NCI-H1105 (cell line): ENCODE measurements around the gene KRIT1.
"Not testable (repeated sequence)": the region's sequence is repeated elsewhere in the genome, so short reads cannot be mapped to it uniquely, and the experiment has no call there.

ENCODE experiments used
- DNase-seq: peaks from one replicate; lab custom pipeline; 2025; lab: John Stamatoyannopoulos, UW

KRIT1 gene

DNA sequence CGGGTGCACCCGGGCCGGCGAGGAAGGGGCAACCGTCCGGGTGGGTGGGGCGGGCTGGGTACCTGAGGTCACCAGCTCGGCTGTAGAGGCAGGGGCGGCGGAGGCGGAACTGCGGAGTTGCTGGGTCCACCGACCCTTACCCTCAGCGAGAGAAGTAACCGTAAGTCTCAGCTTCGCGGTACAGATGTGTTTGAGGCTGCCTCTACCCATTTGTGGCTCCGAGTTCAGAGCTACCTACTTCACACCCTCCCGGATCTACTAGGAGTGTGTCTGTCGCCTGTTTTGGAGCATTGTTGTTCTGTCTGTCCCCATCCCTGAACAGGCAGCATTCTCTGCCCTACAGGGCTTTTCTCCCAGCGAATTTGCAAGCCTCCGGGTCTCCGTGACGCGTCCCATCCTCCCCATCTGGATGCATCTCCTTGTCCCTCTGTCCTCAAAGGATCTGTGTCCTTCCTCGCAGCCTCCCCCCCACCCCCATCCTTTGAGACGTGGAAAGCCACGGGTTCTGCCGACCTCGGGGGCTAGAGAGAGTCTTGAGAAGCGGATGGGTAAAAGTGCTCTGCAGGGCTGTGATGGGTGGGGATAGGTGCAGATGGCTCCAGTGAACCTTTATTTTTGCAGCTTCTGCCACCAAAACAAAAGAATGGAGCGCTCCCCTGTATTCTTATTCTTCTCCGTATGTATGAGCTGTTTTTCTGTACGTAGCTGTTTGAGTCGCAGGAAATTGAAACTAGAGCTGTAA, 817 bp upstream of the KRIT1 start:
- peak; percentile 25 for DNase-seq

- DNase-seq, result no peak
These were observed 767 bp downstream of the KRIT1 start for GRCh38 chr7:92244808-92245486.

DNA sequence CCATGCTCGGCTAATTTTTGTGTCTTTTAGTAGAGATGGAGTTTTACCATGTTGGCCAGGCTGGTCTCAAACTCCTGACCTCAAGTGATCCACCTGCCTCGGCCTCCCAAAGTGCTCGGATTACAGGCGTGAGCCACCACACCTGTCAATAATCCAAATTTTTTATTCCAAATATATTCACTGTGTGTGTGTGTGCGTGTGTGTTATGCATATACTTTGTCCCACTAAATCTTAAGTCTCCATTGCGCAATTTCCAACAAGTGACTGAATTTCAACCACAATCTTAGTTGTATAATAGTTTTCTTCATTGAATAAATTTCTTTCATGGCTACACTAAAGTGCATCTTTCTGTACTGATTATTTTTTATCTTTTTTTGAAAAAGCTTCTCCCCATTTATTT, 2.7 kb downstream of the KRIT1 start:
- DNase-seq, result no peak

DNA sequence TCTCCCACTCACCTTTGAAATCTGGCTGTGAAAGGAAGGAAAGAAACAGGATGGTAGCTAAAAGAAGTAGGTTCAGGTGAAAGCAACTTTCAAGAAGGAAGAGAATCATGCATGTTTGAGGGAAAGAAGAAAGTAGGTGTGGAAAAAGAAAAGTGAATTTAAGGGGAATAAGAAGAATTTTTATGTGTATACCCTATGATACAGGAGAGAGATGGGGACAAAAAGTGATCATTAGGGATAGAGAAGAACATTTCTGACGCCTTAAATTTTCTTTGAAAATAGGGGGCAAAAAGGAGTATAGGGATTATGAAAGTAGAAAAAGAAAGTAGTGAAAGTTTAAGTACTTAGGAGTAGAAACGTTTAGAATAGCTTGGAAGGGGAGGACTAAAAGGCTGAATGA, 15.2 kb downstream of the KRIT1 start:
- DNase-seq, result no peak

DNA sequence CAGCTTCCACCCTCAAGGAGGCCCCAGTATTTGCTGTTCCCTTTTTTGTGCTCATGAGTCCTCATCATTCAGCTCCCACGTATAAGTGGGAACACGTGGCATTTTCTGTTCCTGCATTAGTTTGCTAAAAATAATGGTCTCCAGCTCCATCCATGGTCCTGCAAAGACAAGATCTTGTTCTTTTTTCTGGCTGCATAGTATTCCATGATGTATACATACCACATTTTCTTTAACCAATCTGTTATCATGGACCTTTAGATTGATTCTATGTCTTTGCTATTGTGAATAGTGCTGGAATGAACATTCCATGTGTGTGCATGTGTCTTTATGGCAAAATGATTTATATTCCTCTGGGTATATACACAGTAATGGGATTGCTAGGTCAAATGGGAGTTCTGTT, 17.0 kb downstream of the KRIT1 start:
- DNase-seq, result no peak

DNA sequence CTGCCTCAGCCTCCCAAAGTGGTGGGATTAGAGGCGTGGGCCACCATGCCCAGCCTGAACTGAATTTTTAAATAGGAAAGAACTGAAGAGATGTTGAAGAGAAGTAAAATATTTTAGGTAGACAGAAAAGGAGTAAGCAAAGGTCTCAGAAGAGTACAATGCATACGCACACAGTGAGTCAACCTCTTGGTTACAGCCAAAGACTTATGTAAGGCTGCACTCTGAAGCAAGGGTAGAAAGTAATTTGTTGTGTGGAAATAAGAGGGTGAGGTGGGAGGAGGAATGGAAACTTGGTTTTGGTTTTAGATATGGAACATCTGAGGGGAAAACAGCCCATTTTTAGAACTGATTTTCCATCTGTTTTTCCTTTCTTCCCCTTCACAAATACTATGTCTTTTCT, 17.6 kb downstream of the KRIT1 start:
- no peak for DNase-seq

- no peak for DNase-seq
These were observed 18.7 kb downstream of the KRIT1 start for GRCh38 chr7:92226981-92227380.

- no peak for DNase-seq
These were observed 23.9 kb downstream of the KRIT1 start for GRCh38 chr7:92221766-92222165.

DNA sequence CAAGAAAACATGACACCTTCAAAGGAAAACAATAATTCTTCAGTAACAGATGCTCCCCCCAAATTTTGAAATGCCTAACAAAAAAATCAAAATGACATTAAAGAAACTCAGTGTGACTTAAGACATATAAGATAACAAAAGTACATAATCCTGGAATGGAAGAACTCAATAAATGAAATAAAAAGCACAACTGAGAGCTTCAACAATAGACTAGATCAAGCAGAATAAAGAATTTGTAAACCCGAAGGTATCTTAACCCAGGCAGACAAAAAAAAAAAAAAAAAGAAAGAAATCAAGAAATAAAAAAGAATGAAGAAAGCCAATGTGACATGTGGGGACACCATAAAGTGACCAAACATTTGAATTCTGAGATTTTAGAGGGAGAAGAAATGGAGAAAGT, 39.0 kb downstream of the KRIT1 start:
- no peak for DNase-seq

DNA sequence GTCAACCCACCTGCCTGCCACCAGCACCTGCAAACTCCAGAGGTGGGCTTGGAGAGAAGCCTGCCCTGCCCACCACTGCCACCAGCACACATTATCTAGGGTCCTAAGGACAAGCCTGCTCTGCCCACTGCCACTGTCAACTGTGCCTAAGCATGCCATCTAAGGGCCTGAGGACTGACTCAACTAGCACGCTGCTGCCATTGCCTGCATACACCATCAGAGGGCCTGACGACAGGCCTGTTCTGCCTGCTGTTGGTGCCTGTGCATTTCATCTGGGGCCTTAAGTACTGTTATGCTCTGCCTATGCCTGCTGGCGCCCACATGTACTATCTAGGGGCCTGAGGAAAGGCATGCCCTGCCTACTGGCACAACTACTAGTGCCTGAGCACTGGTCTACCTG, 39.7 kb downstream of the KRIT1 start:
- DNase-seq, result no peak

- no peak for DNase-seq
These were observed 44.9 kb downstream of the KRIT1 start for GRCh38 chr7:92200791-92201190.

- no peak for DNase-seq
These were observed 53.4 kb downstream of the KRIT1 start for GRCh38 chr7:92192326-92192725.

GRCh38 chr7:92189246-92189645, 56.5 kb downstream of the KRIT1 start:
- DNase-seq, result not testable (repeated sequence)

DNA sequence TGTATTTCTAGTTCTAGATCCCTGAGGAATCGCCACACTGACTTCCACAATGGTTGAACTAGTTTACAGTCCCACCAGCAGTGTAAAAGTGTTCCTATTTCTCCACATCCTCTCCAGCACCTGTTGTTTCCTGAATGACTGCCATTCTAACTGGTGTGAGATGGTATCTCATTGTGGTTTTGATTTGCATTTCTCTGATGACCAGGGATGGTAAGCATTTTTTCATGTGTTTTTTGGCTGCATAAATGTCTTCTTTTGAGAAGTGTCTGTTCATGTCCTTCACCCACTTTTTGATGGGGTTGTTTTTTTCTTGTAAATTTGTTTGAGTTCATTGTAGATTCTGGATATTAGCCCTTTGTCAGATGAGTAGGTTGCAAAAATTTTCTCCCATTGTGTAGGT, 61.4 kb downstream of the KRIT1 start:
- not testable (repeated sequence) for DNase-seq

GRCh38 chr7:92178928-92179924, 66.5 kb downstream of the KRIT1 start, which contains the start of gene LRRD1:
Gene LRRD1, minus strand, starts transcription at chr7:92179142. Its CDS starts 13,940 bp downstream, at chr7:92165202.
- DNase-seq, result no peak

GRCh38 chr7:92177362-92177761, 68.4 kb downstream of the KRIT1 start:
- DNase-seq, result no peak

GRCh38 chr7:92169529-92169928, 76.2 kb downstream of the KRIT1 start:
- not testable (repeated sequence) for DNase-seq

- no peak for DNase-seq
These were observed 84.4 kb downstream of the KRIT1 start for GRCh38 chr7:92161271-92161670.

DNA sequence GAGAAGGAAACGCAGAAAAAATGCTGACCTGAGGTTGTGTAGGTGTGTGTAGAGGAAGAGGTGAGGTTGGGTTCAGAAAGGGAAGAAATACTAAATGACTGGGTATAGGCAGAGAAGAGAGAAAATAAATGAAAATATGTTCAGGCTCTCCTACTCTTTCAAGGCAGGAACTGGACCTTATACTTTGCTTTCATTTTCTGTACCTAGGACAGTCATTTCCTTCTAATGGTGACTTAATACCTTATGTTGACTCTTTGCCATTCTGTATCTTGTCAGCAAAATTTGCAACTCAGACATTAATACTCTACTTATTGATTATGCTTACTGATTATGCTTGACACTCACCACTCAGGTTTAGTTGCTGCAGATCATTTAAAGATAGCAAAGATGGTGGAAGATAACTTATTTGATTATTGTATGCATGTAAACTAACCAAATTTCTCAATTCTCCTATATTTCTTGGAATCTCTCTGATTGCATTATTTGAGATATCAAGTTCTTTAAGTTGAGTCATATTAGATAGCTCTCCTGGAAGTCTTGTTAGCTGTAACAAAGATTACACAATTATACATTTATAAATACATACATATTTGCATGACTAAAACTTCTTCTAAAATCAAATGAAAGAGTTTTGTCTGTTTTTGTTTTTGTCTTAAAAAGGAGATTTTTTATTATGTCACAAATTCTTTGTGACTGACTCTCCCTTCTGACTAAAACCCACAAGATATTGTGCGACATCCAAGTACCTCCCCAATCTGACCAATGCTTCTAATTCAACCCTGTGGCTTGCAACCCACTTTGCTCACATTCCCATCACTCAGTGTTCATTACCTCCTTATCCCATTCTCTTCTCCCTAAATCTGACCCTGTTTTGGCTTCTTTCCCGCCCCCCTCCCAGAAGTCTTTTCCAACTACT, 86.8 kb downstream of the KRIT1 start:
- DNase-seq, result no peak

DNA sequence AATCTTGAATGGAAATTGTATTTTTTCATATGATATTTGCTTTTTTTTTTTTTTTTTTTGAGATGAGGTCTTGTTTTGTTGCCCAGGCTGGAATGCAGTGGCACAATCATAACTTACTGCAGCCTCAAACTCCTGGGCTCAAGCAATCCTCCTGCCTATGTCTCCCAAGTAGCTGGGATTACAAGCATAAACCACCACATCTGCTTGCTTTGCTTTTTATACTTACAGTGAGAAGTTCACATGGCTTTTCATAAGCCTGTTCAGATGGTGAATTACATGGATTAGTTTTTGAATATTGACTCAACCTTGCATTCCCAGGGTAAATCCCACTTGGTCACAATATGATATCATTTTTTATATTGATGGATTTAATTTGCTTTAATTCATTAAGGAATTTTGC, 88.7 kb downstream of the KRIT1 start:
- DNase-seq, result no peak

DNA sequence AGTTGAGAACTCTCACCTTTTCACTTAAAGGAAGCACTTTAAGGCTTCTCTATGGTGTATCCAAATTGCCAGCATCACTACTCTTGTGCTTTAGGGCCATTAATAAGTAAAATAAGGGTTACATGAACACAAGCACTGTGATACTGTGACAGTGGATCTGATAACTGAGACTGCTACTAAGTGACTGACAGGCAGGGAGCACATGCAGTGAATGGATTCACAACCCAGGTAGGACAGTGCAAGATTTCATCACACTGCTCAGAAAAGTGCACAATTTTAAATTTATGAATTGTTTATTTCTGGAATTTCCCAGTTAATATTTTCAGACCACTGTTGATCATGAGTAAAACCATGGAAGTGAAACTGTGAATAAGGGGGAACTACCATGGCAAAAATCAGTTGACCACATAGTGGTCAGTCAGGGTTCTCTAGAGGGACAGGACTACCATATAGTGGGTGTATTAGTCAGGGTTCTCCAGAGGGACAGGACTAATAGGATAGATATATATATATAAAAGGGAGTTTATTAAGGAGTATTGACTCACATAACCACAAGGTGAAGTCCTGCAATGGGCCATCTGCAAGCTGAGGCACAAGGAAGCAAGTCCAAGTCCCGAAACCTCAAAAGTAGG, 90.5 kb downstream of the KRIT1 start:
- no peak for DNase-seq
